ENCODE data around the gene INO80E.
"Not testable (repeated sequence)": the region's sequence is repeated elsewhere in the genome, so short reads cannot be mapped to it uniquely, and the experiment has no call there.

Gene INO80E, protein sequence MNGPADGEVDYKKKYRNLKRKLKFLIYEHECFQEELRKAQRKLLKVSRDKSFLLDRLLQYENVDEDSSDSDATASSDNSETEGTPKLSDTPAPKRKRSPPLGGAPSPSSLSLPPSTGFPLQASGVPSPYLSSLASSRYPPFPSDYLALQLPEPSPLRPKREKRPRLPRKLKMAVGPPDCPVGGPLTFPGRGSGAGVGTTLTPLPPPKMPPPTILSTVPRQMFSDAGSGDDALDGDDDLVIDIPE

GRCh38 chr16:29995911-29996765 lies at the start of gene INO80E:
Gene INO80E (plus strand): TSS chr16:29996241. CDS start chr16:29996311, 70 bp downstream.
- peak; percentile 97 for DNase-seq

GRCh38 chr16:29947897-29948296 lies 48.1 kb upstream of the INO80E start:
- no peak for DNase-seq

DNA sequence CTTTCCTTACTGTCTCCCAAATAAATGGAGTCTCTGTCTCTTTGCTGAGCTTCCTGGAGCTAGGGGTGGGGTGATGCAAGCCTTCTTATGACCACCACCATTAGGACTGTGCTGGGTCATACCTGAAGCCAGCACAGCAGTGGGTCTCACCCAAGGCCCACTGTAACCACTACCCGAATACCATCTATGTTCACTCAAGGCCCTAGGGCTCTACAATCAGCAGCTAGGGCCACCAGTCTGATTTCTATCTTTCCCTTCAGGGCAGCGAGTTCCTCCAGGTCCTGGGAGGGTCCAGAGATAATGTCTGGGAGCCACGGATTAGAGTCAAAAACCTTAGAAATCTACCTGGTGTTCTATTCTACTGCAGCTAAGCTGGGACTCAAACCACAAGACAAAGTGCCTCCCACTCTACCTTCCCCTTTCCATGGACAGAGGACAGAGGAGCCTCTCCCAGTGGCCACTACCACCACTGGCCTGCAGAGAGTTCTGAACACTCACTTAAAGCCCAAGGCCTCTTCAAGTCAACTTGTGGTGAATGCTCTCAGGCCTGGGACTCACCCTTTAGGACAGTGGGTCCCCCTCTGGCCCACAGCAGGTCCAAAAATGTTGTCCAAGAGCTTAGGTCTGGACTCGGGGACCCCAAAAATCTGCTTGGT lies 45.1 kb upstream of the INO80E start:
- no peak for DNase-seq

- no peak for DNase-seq
Observed at GRCh38 chr16:29951625-29952365, 44.2 kb upstream of the INO80E start.

GRCh38 chr16:29958756-29959155 lies 37.3 kb upstream of the INO80E start:
- no peak for DNase-seq

DNA sequence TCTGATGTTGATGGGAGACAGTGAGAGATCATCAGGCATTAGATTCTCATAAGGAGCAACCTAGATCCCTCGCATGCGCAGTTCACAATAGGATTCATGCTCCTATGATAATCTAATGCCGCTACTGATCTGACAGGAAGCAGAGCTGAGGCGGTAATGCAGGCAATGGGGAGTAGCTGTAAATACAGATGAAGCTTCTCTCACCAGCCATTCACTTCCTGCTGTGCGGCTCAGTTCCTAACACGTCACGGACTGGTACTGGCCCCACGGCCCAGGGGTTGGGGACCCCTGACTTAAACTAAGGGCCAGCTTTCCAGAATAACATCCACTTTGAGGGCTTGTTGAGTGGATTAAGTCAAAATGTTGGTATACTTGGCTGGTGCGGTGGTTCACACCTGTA lies 36.7 kb upstream of the INO80E start:
- no peak for DNase-seq

DNA sequence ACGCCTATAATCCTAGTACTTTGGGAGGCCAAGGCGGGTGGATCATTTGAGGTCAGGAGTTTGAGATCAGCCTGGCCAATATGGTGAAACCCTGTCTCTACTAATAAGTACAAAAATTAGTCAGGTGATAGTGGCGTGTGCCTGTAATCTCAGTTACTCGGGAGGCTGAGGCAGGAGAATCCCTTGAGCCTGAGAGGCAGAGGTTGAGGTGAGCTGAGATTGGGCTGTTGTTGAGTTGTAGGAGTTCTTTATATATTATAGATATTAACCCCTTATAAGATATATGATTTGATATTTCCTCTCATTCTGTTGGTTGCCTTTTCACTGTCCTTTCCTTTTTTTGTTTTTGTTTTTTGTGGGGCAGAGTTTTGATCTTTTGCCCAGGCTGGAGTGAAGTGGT lies 36.2 kb upstream of the INO80E start:
- not testable (repeated sequence) for DNase-seq

- DNase-seq = no peak
Observed at GRCh38 chr16:29961127-29961478, 34.9 kb upstream of the INO80E start.

DNA sequence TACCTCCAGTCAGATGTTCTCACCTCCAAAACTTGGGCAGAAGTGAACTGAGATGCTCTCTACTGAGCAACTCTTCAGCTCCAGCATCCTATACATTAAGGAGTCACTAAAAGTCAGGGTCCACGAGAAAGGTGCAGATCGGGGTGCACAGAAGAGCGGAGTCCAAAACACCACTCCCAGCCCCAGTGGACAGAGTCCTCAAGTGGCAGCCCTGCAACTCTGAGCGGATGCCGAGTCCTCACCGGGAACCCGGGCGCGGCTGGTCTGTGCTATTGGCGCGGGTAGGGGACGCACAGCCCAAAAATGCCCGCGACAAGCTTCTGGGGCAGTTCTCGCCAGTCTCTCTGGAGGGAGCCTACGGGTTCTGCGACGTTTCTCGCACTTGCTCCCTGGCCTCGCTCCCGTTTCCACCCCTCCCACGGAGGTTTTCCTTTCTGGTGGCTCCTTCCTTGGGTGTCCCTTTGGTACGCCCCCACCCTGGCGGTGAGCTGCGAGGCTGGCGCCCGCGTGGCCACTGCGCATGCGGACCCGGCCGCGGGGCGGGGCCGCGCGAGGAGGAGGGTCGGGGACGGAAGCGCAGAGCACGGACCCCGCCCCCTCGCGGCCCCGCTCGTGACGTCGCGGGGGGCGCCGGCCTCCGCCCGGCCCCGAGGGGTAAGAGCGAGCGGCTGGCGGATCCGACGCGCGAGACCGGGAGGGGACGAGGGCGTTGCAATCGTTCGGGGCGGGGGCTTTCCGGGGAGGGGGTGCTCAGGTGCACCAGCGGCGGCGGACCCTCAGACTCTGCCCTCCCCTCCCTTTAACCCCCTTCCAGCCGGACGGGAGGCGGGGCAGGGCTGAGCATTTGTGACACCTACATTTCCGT lies 34.3 kb upstream of the INO80E start, which contains the start of gene TMEM219:
TMEM219 (plus strand) TSS at position 601 of the 865 bp plus-strand sequence. CDS start 1,065 bp downstream, outside the sequence.
- DNase-seq = peak; percentile 87

- no peak for DNase-seq
Observed at GRCh38 chr16:29962344-29962994, 33.6 kb upstream of the INO80E start.

GRCh38 chr16:29963021-29963743 lies 32.9 kb upstream of the INO80E start:
- no peak for DNase-seq

DNA sequence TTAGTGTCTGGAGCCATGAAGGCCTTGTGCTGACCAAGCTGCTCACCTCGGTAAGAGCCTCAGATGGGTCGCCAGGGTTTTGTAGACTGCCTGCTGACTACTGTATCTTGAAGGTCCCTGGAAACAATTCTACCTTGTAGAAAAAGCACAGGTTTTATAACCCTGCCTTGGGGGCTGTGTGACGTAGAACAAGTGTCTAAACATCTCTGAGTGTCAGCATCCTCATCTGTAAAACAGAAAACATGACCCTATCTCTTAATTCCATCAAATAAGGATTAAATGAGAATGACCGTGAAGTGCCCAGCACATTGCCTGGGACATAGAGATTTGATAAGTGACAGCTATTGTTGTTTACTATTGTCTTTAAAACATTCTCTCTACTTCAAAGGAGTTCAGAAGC lies 27.8 kb upstream of the INO80E start:
- no peak for DNase-seq

- DNase-seq = no peak
Observed at GRCh38 chr16:29971304-29971703, 24.7 kb upstream of the INO80E start.

- no peak for DNase-seq
Observed at GRCh38 chr16:29972500-29972899, 23.5 kb upstream of the INO80E start.

- no peak for DNase-seq
Observed at GRCh38 chr16:29972992-29973383, 23.1 kb upstream of the INO80E start.

DNA sequence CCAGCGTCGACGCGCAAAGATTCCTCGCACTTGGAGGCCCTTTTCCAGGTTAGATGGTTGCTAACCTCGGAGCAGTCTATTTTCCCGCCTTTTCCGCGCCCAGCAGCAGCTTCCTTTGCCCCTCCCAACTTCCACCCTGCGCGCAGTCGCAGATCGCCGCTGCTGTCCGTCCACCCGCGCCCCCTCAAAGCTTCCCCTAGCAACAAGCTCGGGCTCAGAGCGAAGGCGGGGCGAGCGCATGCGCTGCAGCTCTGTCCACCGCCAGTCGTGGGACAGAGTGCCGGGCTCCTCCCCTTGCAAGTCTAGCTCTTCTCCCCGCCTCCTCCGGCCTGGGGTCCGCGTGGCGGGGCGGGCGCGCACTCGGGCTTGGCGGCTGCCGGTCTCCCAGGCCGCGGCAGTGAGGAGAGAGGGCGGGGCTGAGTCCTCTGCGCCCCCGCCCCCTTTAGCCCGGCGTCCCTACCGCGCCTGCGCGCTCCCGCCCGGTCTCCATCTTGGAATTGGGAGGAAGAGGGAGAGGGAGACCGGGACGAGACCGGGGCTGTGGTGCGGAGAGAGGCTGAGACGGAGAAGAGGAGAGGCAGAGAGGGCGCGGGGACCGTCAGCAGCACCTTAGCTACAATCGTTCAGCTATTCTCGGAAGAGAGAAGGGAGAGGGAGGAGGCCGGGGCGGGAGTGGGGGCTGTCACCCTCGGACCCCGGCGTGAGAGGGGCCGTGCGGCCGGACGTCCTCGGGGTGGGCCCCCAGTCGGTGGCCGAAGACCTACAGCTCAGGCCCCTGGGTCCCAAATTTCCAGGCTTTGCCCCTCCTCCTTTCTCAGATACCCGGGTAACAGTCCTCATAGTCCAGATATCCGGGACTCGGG lies 22.4 kb upstream of the INO80E start, which contains the start of gene TAOK2:
TAOK2 (plus strand) TSS at position 485 of the 863 bp plus-strand sequence. CDS start 3,905 bp downstream, outside the sequence.
- DNase-seq = peak; percentile 97

GRCh38 chr16:29974291-29975133 lies 21.5 kb upstream of the INO80E start:
- DNase-seq = no peak

DNA sequence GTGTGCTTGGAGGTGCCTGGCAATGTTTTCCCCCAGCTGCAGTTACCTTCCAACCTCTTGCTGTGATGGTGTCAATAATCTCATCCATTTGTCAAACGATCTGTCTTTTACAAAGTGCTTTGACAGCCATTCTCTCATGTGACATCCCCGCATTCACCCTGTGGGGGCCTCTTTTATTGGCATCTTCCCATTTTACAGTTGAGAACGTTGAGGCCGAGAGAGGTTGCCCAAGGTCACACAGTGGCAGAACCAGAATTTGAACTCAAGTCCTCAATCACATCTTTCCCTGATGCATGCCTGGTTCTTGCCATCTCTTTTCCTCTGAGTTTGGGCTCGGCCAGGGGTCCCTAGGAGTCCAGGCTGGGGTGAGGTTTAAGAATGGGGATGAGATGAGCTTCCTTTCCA lies 20.9 kb upstream of the INO80E start:
- DNase-seq = no peak
